Activated CD4-positive, alpha-beta T cell treated with anti-CD3 and anti-CD28 coated beads for 48 hours (primary cell): ENCODE data around the gene WSB1.
"Not testable (repeated sequence)": the region's sequence is repeated elsewhere in the genome, so short reads cannot be mapped to it uniquely, and the experiment has no call there.

Experiments
- DNase-seq: peaks from one replicate; pipeline ENCODE4 v3.0.0-alpha.2; 2020

The WSB1 gene, protein sequence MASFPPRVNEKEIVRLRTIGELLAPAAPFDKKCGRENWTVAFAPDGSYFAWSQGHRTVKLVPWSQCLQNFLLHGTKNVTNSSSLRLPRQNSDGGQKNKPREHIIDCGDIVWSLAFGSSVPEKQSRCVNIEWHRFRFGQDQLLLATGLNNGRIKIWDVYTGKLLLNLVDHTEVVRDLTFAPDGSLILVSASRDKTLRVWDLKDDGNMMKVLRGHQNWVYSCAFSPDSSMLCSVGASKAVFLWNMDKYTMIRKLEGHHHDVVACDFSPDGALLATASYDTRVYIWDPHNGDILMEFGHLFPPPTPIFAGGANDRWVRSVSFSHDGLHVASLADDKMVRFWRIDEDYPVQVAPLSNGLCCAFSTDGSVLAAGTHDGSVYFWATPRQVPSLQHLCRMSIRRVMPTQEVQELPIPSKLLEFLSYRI

DNA sequence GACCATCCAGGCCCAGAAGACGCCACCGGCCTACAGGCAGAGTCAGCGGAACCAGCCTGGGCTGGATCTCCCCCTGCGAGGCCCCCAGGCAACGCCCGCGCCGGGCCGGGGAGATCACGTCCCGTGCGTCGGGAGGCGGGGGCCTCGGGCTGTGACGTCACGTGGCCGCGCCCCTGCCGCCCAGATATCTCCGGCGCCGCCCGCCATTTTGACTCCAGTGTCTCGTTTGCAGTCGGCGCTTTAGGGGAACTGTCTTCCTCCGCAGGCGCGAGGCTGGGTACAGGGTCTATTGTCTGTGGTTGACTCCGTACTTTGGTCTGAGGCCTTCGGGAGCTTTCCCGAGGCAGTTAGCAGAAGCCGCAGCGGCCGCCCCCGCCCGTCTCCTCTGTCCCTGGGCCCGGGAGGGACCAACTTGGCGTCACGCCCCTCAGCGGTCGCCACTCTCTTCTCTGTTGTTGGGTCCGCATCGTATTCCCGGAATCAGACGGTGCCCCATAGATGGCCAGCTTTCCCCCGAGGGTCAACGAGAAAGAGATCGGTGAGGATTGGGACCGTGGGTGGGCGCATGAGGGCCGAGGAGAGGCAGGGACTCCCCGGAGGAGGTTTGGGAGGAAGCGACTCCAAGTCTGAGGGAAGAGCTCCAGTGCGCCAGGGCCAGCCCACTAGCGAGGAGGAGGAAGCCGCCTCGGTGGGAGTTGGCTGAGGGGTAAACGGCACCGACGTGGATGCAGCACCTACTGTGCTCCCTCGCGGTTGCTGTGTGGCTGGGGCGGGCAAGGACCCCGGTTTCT lies at the start of gene WSB1:
TSS of gene WSB1 (plus strand) at position 217 of the 791 bp plus-strand sequence. CDS start at position 499, 282 bp downstream.
- DNase-seq: peak; percentile 94

DNA sequence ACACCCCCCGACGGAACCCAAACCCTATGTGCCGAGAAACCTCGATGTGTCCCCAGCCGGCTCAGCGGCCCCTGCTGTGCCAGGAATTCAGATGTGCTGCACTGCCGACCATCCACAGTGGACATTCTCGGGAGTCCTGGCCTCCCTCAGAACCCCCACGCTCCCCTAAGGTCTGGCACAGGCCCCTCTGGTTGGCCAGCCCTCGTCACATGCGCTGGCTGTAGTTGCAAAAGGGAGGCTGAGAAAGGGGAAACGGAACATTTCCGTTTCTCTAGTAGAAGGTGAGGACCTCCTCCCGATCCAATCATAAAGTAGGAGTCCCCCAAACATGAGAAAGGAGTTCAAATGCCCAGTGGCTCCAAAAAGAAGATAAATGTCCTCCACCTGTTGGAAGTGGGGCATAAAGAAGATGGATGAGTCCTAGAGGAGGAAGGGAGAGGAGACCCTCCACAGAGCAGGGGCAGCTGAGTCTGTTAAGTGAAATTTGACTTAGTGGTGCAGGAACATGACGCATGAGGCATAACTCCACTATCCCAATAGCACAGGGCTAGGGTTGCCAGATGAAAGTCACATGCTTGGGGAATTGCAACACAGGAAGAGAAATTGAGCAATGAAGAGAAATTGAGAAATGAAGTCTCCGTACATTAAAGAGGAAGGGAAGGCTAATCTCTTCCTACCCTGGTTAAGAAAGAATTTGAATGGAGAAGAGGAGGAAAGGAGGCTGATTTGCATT lies 49.3 kb upstream of the WSB1 start:
- DNase-seq: no peak

DNA sequence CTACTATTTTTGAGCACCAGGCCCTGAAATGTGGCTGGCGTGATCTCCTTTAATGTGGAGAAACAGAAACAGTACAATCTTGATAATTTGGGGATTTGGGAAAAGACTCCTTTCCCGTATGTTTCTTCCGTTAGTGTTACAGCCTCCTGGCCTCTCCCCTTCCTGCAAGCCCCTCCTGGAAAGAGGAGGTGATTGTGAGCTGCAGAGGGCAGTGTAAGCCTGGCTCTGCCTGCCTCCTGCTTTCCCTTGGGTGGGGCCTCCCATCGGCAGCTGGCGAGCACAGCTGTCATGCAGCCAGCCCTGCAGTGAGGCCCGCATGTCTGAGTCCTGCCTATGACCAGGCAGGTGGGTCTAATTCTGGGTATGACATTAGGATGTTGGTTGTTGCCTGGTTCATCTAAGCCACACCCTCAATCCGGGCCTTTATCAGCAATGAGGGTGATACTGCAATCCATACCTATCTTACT lies 48.7 kb upstream of the WSB1 start:
- DNase-seq: peak; percentile 56

DNA sequence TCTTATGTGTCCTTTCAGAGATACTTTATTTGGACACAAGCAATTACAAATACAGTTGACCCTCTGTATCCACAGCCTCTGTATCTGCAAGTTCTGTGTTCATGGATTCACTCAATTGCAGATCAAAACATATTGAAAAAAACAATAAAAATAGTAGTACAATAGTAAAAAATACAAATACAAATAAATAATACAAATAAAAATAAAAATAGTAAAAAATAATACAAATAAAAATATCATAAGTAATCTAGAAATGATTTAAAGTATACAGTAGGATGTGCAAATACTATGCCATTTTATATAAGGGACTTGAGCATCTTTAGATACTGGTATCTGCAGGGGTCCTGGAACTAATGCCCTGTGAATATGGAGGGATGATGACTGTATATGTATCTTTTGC lies 47.4 kb upstream of the WSB1 start:
- DNase-seq: no peak

DNA sequence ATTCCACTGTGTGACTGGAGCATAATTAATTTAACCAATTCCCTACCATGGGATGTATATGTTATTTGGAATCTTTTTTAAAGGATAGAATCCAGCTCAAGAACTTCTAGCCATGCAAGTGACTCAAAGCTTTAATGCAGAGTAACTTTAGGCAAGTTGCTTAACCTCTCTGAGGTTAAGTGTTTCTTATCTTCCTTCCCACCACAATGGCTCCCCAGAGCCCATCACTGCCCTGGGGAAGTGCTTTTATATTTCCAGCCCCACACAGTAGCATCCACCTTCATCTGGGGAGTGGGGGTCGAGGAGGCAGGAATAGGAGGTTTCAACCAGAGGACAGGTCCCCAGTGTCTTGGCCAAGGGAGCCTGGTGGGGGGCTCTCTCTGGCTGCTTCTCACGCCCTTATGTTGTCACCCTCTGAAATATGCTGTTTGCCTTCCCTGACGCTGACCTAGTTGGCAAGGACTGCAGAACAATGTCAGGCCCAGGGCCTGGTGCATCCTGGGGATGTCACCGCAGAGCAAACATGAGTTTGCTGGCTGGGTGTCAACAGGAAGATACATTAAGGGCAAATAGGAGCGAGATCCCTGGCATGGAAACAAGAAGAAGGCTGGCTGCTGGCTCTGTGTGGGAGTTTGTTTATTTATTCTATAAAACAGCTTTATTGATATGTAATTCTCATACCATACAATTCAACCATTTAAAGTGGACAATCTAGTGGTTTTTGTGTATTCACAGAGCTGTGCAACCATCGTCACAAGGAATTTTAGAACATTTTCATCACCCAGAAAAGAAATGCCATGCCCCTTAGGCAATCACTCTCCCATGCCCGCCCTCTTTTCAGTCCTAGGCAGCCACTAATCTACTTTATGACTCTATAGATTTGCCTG lies 46.6 kb upstream of the WSB1 start:
- DNase-seq: no peak

DNA sequence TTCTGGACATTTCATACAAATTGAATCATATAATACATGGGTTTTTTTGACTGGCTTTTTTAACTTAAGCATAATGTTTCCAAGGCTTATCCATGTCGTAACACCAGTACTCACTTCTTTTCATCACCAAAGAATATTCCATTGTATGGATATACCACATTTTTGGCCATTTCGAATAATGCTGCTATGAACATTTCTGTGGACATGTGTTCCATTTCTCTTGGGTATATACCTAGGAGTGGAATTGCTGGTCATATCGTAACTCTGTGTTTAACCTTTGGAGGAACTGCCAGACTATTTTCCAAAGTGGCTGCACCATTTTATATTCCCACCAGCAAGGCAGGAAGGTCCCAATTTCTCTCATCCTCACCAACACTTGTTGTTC lies 46.0 kb upstream of the WSB1 start:
- DNase-seq: no peak

DNA sequence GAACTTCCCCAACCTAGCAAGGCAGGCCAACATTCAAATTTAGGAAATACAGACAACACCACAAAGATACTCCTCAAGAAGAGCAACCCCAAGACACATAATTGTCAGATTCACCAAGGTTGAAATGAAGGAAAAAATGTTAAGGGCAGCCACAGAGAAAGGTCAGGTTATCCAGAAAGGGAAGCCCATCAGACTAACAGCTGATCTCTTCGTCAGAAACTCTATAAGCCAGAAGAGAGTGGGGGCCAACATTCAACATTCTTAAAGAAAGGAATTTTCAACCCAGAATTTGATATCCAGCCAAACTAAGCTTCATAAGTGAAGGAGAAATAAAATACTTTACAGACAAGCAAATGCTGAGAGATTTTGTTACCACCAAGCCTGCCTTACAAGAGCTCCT lies 43.1 kb upstream of the WSB1 start:
- DNase-seq: not testable (repeated sequence)

DNA sequence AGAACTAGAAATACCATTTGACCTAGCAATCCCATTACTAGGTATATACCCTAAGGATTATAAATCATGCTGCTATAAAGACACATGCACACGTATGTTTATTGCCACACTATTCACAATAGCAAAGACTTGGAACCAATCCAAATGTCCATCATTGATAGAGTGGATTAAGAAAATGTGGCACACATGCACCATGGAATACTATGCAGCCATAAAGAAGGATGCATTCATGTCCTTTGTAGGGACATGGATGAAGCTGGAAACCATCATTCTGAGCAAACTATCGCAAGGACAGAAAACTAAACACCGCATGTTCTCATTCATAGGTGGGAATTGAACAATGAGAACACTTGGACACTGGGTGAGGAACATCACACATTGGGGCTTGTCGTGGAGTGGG lies 39.1 kb upstream of the WSB1 start:
- DNase-seq: not testable (repeated sequence)

DNA sequence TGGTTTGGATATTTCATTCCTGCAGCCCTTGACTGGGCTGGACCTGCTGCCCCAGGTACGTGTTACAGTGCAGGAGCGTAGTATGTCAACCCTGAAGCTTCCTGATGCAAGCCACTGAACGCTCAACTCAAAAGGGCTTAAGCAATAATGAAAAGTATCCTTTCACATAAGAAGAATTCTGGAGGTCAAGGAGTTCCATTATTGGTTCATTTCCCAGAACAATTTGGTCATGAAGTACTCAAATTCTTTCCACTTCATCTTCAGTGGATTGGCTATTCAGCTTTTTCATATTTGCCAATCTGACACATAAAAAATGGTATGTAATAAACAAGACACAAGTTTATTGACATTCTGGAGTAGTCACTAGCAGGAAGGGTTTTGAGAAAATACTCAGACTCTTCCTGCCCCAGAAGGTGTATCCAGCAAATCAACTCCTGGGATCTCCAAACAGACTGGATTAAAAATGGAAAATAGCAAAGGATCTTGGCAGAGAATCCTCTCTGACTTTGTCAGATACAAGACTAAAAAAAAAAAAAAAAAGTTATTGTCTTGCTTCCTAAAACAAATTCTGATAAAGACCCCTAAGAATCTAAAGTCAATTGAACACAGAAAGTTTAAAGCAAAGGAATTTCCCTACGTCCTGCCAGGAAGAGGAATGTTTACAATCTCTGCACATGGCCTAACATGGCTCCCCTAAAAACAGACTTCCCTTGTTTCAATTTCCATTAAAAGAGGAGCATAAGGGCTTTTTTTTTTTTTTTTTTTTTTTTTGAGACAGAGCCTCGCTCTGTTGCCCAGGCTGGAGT lies 37.5 kb upstream of the WSB1 start:
- no peak for DNase-seq

DNA sequence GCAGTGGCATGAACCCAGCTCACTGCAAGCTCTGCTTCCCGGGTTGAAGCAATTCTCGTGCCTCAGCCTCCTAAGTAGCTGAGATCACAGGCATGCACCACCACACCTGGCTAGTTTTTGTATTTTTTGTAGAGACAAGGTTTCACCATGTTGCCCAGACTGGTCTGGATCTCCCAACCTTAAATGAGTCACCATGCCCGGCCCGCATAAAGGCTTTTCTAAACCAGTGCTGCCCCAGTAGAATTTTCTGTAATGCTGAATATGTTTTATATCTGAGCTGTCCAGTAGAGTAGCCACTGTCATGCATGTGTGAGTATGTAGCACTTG lies 36.9 kb upstream of the WSB1 start:
- DNase-seq: no peak

DNA sequence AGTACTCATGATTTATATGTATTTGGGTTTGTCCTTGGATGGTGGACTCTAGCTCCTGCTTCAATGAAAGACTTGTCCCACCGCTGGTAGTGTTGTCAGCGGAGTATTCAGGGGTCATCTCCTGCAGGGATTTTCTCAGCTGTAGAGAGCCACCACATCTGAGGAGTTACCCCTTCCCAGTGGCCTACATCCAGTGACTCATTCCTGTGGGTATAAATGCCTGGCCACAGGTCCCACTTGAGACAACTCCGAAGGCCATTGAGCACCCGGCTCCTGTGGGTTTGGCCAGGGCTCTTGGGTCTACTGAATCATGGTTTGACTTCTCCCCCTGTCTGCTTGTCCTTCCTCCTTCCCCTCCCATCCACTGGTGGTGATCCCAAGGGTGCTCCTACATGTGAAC lies 34.6 kb upstream of the WSB1 start:
- DNase-seq: no peak

DNA sequence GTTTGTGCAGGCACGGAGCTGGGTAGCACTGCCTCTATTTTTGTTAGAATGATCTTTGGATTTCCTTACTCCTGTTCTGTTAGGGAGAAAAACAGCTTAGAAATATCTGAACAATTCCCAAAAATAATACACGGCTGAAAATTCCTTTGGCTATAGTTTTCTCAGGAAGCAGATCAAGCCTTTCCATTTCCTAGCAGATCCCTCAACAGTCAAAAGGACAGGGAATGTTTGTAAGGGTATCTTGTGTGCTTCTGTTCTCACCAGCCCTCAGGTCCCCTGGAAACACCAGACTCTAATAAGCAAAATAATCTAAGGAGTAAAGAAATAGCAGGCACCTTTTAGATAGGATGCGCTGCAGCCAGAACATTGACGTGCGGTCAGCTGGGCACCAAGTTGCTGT lies 30.5 kb upstream of the WSB1 start:
- DNase-seq: no peak

DNA sequence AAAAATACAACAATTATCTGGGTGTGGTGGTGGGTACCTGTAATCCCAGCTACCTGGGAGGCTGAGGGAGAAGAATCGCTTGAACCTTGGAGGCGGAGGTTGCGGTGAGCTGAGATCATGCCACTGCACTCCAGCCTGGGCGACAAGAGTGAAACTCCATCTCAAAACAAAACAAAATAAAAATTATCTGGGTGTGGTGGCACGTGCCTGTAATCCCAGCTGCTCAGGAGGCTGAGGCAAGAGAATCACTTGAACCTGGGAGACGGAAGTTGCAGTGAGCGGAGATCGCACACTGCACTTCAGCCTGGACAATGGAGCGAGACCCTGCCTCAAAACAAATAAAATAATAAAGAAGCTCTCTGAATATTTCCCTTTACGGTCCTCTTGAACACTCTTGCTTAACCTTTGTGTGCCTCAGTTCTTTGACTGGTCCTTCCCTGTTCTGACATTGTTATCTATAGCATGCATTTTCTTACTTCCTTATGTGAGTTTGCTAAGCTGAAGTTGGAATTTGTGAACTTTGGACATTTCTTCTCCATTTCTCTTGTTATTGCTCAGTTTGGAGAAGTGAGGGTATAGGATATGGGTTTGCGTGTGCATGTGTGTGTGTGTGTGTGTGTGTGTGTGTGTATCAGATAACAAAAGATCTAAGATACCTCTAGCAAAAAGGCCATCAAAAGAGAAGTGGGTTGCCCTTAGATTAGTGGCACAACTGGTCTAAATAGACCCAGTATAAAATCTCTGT lies 29.7 kb upstream of the WSB1 start:
- no peak for DNase-seq

DNA sequence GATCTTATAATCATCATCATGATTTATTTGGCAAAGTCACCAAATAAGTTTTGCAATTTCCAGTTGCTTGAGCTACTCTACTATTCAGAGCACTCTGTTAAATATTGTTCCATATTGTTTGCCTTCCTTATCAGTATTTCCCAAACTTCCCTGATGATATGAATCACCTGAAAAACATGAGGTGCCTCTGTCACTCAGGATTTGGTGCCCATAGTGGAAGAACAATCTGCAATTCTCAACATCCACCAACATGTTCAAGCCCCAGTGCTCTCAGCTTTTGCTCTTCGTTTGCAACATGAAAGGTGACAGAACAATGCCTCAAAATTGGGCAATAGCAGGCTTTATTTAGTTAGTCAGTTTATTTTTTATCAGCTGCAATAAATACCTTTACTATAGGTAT lies 28.6 kb upstream of the WSB1 start:
- no peak for DNase-seq

DNA sequence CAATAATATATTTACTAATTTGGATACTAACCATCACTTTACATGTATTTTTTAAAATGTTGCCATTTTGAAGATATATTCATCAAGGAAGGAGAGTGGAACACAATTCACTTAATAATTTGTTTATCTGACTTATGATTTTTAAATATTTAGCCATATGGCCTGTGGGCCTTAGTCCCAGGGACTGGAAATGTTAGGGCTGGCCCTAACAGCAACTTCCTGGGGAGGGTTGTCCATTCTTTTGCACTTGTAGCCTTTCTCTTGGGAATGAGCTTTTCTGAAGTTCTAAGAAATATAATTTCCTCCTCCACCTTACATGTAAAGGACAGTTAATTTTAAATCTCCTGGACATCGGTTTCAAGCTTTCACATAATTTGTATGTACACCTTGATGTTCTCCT lies 27.7 kb upstream of the WSB1 start:
- no peak for DNase-seq

DNA sequence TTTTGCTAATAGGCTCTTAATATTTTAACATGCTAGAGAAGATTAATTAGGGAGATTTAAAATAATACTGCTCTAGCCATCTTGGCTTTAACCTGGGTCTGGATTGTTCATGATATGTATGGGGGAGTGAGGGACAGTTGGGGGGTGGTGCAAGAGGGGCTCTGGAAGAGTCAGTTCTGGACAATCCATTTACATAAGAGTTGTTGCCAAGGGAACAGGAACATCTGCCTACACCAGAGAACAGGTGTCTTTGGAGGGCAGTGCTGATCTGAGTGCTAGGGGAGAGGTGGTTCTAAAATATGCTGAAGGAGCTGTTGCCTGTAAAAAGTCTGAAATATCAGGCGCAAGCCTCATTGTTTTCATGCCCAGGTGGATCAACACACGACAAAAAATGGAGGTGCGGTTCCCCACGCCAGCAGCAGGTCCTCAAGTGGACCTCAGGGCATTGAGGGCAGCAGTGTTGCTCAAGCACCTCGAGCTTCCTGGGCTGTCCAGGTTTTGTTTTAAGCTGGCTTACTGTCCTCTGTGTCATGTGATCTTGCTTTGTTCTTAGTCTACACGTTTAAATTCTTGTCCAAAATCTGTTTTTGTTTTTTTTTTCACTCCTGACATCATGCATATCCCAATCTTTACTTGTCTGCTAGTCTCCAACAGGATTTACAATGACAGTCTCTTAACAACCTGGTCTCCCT lies 25.4 kb upstream of the WSB1 start:
- no peak for DNase-seq

DNA sequence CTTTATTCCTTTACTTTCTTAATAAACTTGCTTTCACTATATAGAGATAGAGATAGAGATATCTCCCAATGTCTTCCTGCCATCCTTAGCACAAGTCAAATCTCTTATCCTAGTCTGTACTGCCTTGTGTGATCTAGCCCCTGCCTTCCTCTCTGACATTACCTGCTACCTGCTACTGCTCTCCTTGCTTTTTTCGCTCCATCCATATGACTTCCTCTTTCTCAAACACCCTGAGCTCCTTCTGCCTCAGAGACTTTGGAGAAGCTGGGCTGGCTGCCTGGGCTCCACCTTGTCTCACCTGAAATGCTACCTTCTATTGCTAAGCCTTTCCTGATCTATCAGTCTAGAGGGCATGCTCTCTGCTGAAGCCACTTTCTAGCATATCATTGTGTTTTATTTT lies 24.7 kb upstream of the WSB1 start:
- no peak for DNase-seq

DNA sequence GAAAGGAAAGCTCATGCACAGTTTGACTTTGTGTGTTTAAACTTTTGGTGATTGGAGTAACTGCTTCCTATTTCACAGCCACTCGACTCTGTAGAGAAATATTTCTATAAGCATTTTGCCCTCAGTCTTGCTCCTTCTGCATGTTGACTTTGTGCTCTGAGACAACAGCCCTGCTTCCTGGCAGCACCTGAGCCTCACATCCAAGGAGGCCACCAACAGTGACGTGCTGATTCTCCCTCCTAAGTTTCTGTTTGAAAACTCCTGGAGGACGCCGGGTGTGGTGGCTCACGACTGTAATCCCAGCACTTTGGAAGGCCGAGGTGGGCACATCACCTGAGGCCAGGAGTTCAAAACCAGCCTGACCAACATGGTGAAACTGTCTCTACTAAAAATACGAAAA lies 23.9 kb upstream of the WSB1 start:
- no peak for DNase-seq

DNA sequence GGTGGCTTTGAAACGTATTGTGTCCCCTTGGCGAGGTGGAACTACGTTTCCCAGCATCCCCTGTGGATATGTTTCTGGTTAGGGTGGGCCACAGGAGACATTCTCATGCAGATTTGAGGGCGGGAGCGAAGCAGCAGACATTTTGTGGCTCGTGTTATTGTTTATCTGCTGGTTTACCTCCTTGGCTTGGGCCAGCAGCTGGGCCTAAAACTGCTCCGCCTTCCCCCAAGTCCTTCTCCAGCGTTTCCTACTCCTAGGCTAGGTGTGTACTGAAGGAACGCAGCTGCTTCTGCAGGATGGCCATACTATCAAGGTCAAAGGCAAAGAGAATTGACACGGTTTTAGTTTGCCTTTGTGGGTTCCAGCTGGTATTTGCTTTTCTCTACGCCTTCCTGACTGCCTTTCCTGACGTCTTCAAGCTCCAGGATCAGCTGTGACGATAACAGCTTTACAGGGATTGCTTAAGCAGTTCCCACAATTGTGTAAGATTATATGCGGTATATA lies 17.2 kb upstream of the WSB1 start:
- DNase-seq: no peak

DNA sequence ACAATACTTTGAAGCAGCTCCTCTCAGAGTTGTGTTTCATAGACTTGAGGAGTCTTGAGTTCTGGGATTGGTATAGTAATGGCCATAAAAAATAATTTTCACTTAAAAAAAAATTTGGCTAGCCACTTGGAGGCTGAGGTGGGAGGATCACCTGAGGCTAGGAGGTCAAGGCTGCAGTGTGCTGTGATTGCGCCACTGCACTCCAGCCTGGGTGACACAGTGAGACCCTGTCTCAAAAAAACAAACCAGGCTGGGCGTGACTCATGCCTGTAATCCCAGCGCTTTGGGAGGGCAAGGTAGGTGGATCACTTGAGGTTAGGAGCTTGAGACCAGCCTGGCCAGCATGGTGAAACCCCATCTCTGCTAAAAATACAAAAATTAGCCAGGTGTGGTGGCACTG lies 14.8 kb upstream of the WSB1 start:
- not testable (repeated sequence) for DNase-seq
